SK-N-SH (cell line): ENCODE results near the gene PAF1.

ENCODE experiments used
- CHD2 ChIP-seq: fragments of 150-350 bp; IDR thresholded peaks from 2 replicates; pipeline ENCODE4 v1.6.1; 2018; ENCODE audit warnings: low read length; ENCODE audit not compliant: partially characterized antibody
- RAD21 ChIP-seq: IDR thresholded peaks from 2 replicates; pipeline ENCODE4 v1.6.1; 2012; ENCODE audit warnings: mild to moderate bottlenecking, low read length
- RCOR1 ChIP-seq: fragments of 150-350 bp; IDR thresholded peaks from 2 replicates; pipeline ENCODE4 v1.6.1; 2017; ENCODE audit warnings: antibody characterized with exemption, low read length
- RFX5 ChIP-seq: IDR thresholded peaks from 2 replicates; pipeline ENCODE4 v1.6.1; 2012; ENCODE audit warnings: mild to moderate bottlenecking, improper control_type of control experiment, low read length
- SMC3 ChIP-seq: IDR thresholded peaks from 2 replicates; pipeline ENCODE4 v1.6.1; 2012; ENCODE audit warnings: low read depth, low read length, improper control_type of control experiment
- TF ChIP-seq, protein P1 (sequence below): fragments of 200-600 bp; sonication (generic); IDR thresholded peaks from 2 replicates; pipeline ENCODE4 v1.6.1; 2017; ENCODE audit warnings: antibody characterized with exemption, mild to moderate bottlenecking, moderate library complexity

- TF ChIP-seq, protein P1, sequence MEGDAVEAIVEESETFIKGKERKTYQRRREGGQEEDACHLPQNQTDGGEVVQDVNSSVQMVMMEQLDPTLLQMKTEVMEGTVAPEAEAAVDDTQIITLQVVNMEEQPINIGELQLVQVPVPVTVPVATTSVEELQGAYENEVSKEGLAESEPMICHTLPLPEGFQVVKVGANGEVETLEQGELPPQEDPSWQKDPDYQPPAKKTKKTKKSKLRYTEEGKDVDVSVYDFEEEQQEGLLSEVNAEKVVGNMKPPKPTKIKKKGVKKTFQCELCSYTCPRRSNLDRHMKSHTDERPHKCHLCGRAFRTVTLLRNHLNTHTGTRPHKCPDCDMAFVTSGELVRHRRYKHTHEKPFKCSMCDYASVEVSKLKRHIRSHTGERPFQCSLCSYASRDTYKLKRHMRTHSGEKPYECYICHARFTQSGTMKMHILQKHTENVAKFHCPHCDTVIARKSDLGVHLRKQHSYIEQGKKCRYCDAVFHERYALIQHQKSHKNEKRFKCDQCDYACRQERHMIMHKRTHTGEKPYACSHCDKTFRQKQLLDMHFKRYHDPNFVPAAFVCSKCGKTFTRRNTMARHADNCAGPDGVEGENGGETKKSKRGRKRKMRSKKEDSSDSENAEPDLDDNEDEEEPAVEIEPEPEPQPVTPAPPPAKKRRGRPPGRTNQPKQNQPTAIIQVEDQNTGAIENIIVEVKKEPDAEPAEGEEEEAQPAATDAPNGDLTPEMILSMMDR: no peak
- TF ChIP-seq RCOR1 (no peak), RFX5 (no peak), RAD21 (no peak), CHD2 (no peak), SMC3 (no peak)
Measured at GRCh38 chr19:39410831-39411080, 19.9 kb upstream of the PAF1 start.
